Measurements from ENCODE around the gene SNAPC4. TPM values are rescaled to one million over a fixed set of nuclear protein-coding genes. Genes with fewer than 3 reads are reported as not detected.

SNAPC4 gene
- total and polyA plus RNA-seq, 2 donors (not counting 1 experiment from before 2014, with no cell fraction given) = 1.8 to 3.8 TPM

DNA sequence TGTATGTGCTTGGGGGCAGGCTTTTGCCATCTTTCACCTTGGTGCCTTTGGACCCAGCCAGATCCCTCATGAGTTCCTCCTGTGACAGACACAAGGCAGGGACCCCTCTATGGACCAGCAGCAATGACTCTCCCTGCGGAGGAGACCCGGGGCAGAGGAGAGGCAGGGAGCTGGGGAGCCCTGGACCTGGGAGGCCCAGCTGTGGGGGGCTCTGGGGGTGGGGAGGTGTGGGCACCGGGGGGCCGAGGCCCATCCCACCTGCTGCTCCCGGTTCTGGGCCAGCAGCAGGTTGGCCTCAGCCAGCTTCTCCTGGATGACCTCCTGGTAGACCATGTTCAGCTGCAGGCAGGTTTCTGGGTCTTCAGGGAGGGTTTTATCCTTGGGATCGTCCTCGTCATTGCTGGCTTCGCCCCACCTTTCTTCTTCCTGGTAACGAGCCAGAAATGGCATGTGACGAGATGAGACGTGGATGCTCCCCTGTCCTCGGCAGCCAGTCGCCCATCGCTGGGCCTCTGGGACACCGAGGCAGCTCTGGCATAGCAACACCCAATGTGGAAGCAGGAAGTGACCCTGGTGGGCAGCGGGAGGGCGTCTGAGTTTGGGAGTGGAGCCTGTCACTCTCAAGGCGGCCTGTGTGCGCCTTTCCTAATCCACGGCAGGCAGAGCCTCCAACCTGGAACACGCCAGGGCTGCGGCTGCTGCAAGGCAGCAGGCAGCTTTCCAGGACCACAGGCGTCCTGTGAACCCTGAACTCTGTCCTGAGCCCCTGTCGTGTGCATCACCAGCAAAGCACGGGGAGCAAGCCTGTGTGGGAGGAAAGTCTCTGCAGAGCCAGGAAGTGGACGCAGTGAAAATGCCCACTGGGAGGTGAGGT, 4.4 kb downstream of the SNAPC4 start:
- H3K79me2 ChIP-seq (ENCODE audit: control insufficient read depth, insufficient read depth, low read length) = peaks cover 20% of the 10 kb centered on the region
- no peaks in the 10 kb centered on the region for H3K9me3 ChIP-seq (ENCODE audit: control insufficient read depth, insufficient read depth, low read depth, low read length)
- H2AFZ ChIP-seq (ENCODE audit: low read length) = no peak overlapping the region
- no peak overlapping the region for H3K4me2 ChIP-seq (ENCODE audit: extremely low read depth, insufficient read depth, low read length)
- H3K27me3 ChIP-seq (ENCODE audit: control insufficient read depth, insufficient read depth, low read length) = no peaks in the 10 kb centered on the region
- H3K27ac ChIP-seq (ENCODE audit: insufficient read depth, low read length) = no peak overlapping the region
- H4K20me1 ChIP-seq (ENCODE audit: control insufficient read depth, extremely low read depth, insufficient read depth, low read length) = no peaks in the 10 kb centered on the region
- no peak overlapping the region for H3K9ac ChIP-seq (ENCODE audit: insufficient read depth, low read length)
- TF ChIP-seq EZH2 (IDR thresholded peaks at IDR 0.05; ENCODE audit: low read length, missing control alignments) = no peak
- TF ChIP-seq CTCF (conservative IDR thresholded peaks at IDR 0.05 in 1 of 2, IDR thresholded peaks at IDR 0.05 in 1 of 2; ENCODE audit: low read depth in 1 of 2, low read length in 2 of 2) = no peak
- H3K4me3 ChIP-seq (replicated peaks in 1 of 4; ENCODE audit: control extremely low read depth in 1 of 4, insufficient read depth in 1 of 4, low read depth in 3 of 4, low read length in 4 of 4) = no peak overlapping the region
- DNase-seq (ENCODE audit: low read depth in 2 of 2) = no peak
- peaks cover 10% of the 10 kb centered on the region for H3K4me1 ChIP-seq (ENCODE audit: control insufficient read depth, extremely low read depth, insufficient read depth, low read length)
- peaks cover 27% of the 10 kb centered on the region for H3K36me3 ChIP-seq (ENCODE audit: control insufficient read depth, insufficient read depth, low read length)

GRCh38 chr9:136395020-136395340, 5.0 kb downstream of the SNAPC4 start:
- Histone ChIP-seq H4K20me1 (ENCODE audit: control insufficient read depth, extremely low read depth, insufficient read depth, low read length) (no peaks in the 10 kb centered on the region), H3K4me1 (ENCODE audit: control insufficient read depth, extremely low read depth, insufficient read depth, low read length) (peaks cover 6% of the 10 kb centered on the region), H3K4me2 (ENCODE audit: extremely low read depth, insufficient read depth, low read length) (no peak overlapping the region), H3K36me3 (ENCODE audit: control insufficient read depth, insufficient read depth, low read length) (peaks cover 27% of the 10 kb centered on the region), H3K9me3 (ENCODE audit: control insufficient read depth, insufficient read depth, low read depth, low read length) (no peaks in the 10 kb centered on the region), H2AFZ (ENCODE audit: low read length) (no peak overlapping the region), H3K4me3 (replicated peaks in 1 of 4; ENCODE audit: control extremely low read depth in 1 of 4, insufficient read depth in 1 of 4, low read depth in 3 of 4, low read length in 4 of 4) (no peak overlapping the region), H3K79me2 (ENCODE audit: control insufficient read depth, insufficient read depth, low read length) (peaks cover 20% of the 10 kb centered on the region), H3K27ac (ENCODE audit: insufficient read depth, low read length) (no peak overlapping the region), H3K27me3 (ENCODE audit: control insufficient read depth, insufficient read depth, low read length) (no peaks in the 10 kb centered on the region), H3K9ac (ENCODE audit: insufficient read depth, low read length) (no peak overlapping the region)
- no peak for DNase-seq (ENCODE audit: low read depth in 2 of 2)
- no peak for TF ChIP-seq EZH2 (IDR thresholded peaks at IDR 0.05; ENCODE audit: low read length, missing control alignments)
- no peak for TF ChIP-seq CTCF (conservative IDR thresholded peaks at IDR 0.05 in 1 of 2, IDR thresholded peaks at IDR 0.05 in 1 of 2; ENCODE audit: low read depth in 1 of 2, low read length in 2 of 2)

GRCh38 chr9:136394312-136395019, 5.5 kb downstream of the SNAPC4 start:
- peaks cover 6% of the 10 kb centered on the region for H3K4me1 ChIP-seq (ENCODE audit: control insufficient read depth, extremely low read depth, insufficient read depth, low read length)
- peaks cover 30% of the 10 kb centered on the region for H3K36me3 ChIP-seq (ENCODE audit: control insufficient read depth, insufficient read depth, low read length)
- no peak overlapping the region for H3K4me2 ChIP-seq (ENCODE audit: extremely low read depth, insufficient read depth, low read length)
- DNase-seq (ENCODE audit: low read depth in 2 of 2) = no peak
- no peaks in the 10 kb centered on the region for H4K20me1 ChIP-seq (ENCODE audit: control insufficient read depth, extremely low read depth, insufficient read depth, low read length)
- H3K27me3 ChIP-seq (ENCODE audit: control insufficient read depth, insufficient read depth, low read length) = no peaks in the 10 kb centered on the region
- H3K79me2 ChIP-seq (ENCODE audit: control insufficient read depth, insufficient read depth, low read length) = peaks cover 15% of the 10 kb centered on the region
- TF ChIP-seq CTCF (conservative IDR thresholded peaks at IDR 0.05 in 1 of 2, IDR thresholded peaks at IDR 0.05 in 1 of 2; ENCODE audit: low read depth in 1 of 2, low read length in 2 of 2) = no peak
- no peak for TF ChIP-seq EZH2 (IDR thresholded peaks at IDR 0.05; ENCODE audit: low read length, missing control alignments)
- H3K27ac ChIP-seq (ENCODE audit: insufficient read depth, low read length) = no peak overlapping the region
- H3K9ac ChIP-seq (ENCODE audit: insufficient read depth, low read length) = no peak overlapping the region
- H2AFZ ChIP-seq (ENCODE audit: low read length) = no peak overlapping the region
- H3K4me3 ChIP-seq (replicated peaks in 1 of 4; ENCODE audit: control extremely low read depth in 1 of 4, insufficient read depth in 1 of 4, low read depth in 3 of 4, low read length in 4 of 4) = no peak overlapping the region
- no peaks in the 10 kb centered on the region for H3K9me3 ChIP-seq (ENCODE audit: control insufficient read depth, insufficient read depth, low read depth, low read length)
